Umbilical cord (tissue), 2 donors: ENCODE measurements around the gene KCNMA1. TPM values are rescaled to one million over a fixed set of nuclear protein-coding genes. Genes with fewer than 3 reads are reported as not detected.
A peak's percentile ranks its signal among the peaks of the same experiment; 100 is the strongest.

Experiments used
- DNase-seq: peaks from one replicate; pipeline ENCODE4 v3.0.0-alpha.2; 2015; ENCODE audit warnings: low spot score
- total RNA-seq: library from RNA; depleted of rRNA; stranded (reverse); fragments of >200 nt; gene quantifications from one replicate; pipeline ENCODE4 v1.2.3, GENCODE V29; 2014; ENCODE audit warnings: low replicate concordance; ENCODE audit not compliant: insufficient read depth

Gene KCNMA1
- total RNA-seq, 1 donor from 2014 or later: 79.2 TPM

- DNase-seq: no peak
Observed at GRCh38 chr10:76918106-76918505, 719.5 kb downstream of the KCNMA1 start.

DNA sequence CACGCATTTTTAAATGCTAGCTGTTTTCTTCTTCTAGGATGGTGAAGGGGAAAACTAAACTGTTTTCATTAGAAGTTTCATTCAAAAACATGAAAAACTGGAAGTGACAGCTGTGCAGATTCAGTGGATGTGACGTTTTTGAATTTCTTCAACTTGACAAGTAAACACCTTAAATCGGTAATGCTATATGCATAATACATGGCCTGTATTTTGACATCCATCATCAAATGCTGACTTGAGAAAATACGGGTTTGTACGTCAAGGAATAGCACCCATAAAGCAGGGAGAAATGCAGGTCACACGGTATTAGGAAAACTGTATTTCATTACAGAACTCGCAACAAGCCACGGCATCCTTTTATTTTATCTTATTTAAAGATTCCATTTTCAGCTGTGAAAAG, 720.5 kb downstream of the KCNMA1 start:
- no peak for DNase-seq

GRCh38 chr10:76916536-76916935, 721.1 kb downstream of the KCNMA1 start:
- DNase-seq: no peak

GRCh38 chr10:76915316-76915715, 722.3 kb downstream of the KCNMA1 start:
- no peak for DNase-seq

DNA sequence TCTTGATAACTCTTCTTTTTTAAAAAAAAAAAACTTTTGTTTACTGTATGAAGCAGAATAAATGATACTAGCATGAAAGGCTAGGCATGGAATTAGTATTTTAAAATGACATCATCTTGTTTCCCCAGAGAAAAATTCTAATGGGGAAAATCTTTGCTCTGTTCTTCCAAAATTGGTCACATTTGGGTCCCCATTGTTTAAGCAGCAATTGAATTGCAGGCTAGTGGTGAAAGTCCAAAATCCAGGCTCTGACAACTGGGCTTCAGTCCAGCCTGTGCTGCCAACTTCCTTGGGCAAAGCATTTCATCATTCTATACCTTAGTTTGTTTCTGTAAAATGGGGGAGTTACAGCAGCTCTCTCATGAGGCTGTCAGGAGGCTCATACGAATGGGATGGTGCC, 726.4 kb downstream of the KCNMA1 start:
- no peak for DNase-seq

DNA sequence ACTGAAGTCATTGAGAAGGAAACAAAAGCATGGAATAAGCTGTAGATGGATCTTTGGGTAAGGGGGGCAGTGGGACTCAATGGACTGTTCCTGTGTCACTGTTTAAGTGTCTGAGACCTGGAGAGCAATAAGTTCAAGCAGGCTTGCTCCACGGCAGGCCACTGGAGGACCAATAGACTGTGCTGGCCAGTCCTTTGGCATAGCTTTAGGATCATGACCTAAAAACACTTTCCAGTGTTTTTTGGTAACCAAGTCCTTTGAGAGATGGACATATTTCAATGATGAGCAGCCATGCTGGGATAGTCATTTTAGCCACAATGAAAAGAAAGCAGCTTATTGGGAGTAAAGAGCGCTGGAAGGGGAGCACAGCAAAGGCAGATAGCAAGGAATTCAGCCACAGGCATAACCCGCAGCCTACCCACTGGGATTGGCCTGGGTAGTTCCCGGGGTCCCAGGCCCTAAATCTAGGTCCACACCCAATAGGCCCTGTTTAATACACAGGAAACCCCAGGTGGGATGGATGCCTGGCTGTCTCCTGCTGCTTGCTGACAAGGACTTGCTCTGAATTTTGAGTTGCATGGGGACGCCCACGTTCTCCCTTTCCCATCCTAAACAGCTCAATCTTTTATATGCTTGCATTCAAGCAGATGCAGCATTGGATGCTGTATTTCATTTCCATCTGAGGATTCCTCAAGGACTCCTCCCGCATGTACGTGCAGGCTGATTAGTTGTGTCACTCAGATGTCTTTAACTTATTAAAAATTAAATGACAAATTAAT, 727.2 kb downstream of the KCNMA1 start:
- DNase-seq: no peak

DNA sequence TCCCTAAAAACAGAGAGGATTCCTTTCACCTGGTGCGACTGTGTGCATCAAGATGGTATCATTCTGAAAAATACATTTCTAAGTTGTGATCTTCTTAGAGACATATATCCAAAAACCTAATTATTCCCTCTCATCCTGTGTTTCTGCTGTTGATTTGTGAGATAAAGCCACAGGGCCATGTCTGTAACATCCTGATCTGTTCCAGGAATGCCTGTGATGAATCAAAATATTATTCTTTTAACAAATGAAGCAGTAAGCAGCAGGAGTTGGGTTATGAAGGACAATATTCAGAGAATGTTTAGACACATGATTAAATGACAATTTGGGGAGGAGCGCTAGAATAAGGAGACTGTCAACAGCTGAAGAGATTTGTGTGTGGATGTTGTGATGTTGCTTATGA, 731.4 kb downstream of the KCNMA1 start:
- DNase-seq: no peak

GRCh38 chr10:76905251-76905650, 732.4 kb downstream of the KCNMA1 start:
- no peak for DNase-seq

DNA sequence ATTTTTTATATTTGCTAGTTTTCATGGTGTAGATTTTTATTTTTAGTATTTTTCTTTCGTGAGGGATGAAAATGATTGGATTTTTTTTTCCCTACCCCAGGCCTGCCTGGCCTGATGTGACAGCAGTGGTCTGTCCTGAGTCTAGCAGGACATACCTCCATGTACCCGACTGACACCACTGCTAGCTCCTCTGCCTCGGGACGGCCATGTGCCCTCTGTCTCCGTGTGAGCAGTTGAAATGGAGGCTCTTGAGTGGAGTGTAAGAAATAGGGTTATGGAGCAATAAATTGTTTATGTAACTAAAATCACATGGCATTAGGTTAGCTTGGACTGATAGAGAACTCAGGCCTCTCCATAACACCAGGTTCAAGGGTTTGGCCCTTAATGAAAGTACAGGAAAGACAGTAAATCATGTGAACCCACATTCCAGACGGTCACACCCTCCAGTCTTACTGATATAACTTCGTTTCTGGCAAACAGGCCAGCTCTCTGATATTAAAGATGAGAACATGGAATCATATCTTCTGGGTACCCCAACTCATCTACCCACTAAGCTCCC, 734.1 kb downstream of the KCNMA1 start:
- peak; percentile 32 for DNase-seq

DNA sequence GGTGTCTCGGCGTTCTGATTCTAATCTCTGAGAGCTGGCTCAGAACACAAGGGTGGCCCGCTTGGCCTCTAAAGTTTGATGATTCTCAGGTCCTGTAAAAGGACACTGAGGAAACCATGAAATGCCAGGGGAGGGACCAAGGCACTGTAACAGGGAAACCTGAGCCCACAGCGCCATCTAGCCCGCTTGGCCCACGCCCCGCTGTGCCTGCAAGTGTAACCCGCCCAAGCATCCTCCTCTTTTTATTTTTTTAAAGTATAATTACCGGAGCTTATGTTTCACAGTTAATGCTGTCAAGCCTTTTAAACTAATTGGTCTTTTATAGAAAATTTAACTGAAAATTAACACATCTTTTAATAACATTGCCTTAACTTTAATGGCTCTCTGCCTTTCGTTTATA, 734.7 kb downstream of the KCNMA1 start:
- DNase-seq: no peak

- no peak for DNase-seq
Observed at GRCh38 chr10:76901701-76902100, 735.9 kb downstream of the KCNMA1 start.

- no peak for DNase-seq
Observed at GRCh38 chr10:76899490-76899889, 738.1 kb downstream of the KCNMA1 start.

DNA sequence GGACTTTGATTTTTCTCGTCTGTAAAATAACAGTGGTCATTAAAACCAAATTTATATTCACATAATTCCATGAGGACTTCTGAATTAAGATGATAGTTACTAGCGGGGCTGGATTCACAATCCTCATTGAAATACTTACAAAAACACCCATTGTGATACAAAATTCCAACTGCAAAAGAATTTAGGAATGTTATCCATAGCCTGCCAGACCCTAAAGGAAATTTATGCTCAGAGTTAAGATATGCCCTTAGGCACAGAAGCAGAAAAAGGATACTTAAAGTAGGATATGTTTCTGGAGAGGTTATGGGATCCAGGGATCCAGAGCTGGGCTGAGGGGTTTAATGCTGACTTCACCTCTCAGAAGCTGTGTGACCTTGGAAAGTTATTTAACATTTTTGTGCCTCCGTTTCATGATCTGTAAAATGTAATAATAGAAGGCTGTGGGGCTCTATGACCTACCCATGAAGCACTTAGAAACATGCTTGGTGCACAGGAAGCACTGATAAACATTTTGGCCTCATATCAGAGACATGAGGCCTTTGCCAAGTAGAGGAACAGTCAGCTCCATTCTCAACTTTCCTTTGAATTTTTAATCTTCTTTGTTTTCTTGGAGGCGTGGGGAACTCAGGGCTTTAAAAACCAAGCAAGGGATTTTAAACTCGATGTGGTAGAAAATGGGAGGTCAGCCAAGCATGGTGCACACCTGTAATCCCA, 744.7 kb downstream of the KCNMA1 start:
- DNase-seq: peak; percentile 33

- no peak for DNase-seq
Observed at GRCh38 chr10:76887223-76888010, 750.2 kb downstream of the KCNMA1 start.

- no peak for DNase-seq
Observed at GRCh38 chr10:76885816-76886215, 751.8 kb downstream of the KCNMA1 start.

DNA sequence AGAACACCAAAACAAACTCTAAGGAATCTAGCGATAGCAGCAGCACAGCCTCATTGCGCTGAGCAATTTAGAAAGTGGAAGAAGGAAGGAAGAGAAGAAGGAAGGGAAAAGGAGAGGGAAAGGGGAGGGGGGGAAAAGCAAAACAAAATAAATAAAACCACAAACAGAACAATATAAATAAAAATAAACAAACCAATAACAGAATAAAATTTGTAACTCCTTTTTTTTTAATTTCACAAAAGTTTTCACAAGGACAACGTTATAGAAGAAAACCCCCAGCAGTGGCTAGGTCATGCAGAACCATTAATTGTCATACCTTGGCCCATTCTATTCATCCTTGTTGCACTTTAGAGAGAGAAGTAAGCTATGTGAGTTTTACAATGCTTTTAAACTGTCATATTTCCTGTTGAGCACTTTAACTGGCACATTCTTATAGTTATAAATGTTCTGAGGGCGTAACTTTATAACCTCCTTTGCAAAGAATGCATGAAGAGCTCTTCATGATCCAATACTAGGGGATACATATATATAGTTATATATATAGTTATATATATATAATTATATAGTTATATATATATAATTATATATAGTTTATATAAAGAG, 752.8 kb downstream of the KCNMA1 start:
- DNase-seq: no peak

DNA sequence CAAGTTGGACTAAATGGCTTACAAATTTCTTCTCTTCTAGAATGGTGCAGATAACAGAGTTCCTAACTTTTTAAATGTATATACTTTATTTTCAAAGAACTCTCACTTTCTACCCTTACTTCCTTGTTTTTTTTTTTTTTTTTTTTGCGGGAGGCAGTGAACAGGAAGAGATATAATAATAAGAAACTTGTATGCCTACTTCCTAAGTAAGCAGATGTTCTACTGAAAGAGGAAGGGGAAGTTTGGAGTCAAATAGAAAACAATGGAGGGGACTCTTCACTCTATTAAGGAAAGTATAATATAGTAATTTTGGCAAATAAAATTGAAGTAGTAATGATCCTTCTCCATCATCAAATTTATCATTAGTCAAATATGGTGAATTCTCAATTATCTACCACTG, 754.0 kb downstream of the KCNMA1 start:
- DNase-seq: no peak

DNA sequence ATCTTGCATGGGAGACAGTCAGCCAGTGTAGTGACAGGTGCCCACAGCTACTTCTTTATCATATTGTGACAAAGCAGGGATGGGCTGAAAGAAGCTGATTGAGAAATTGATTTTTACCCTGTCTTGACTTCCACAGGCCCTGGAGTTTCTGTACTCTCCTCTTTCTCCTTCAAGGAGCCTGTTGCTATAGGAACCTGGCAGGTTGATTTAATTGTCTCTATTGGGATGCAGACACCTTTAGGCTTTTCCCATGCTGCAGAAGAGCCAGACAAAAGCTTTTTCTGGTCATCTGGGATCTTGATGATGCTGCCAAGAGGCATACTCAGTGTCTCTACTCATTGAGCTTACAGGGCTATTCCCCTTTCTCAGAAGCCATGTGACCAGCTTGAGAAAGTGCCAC, 754.8 kb downstream of the KCNMA1 start:
- DNase-seq: no peak

- no peak for DNase-seq
Observed at GRCh38 chr10:76882245-76882644, 755.4 kb downstream of the KCNMA1 start.

GRCh38 chr10:76881477-76882220, 756.0 kb downstream of the KCNMA1 start:
- peak; percentile 55 for DNase-seq

DNA sequence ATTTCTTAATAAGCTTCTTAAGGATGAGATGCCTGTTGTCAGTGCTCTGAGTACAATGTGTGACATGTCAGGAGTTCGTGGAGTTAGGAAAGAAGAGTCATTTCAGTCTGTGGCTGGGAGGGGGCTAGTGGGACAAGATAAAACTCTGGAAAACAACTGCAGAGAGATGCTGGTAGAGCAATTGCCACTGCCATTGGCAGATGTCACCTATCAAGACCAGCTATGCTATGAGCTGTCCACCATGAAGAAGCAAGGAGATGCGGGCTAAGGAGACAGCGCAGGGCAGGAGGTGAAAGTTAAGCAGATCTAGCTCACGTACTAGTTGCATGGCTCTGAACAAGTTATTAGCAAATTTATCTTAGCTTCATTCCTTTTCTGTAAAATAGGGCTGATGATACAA, 756.7 kb downstream of the KCNMA1 start:
- DNase-seq: peak; percentile 73
